AG04449 (cell line): Measurements from ENCODE around the gene PADI2.

Experiments used
- CTCF ChIA-PET: fragments of 350-600 bp; formaldehyde crosslinking; extraction: SDS; loops from one replicate; lab custom pipeline; 2021; ENCODE audit warnings: antibody characterized with exemption; lab: Yijun Ruan, JAX
- POLR2A ChIA-PET: fragments of 400-600, 350-600 bp; formaldehyde crosslinking; extraction: SDS; loops from one replicate; lab custom pipeline; 2020; ENCODE audit warnings: antibody characterized with exemption, inconsistent platforms; lab: Yijun Ruan, JAX
- DNase-seq: peaks from one replicate; pipeline ENCODE4 v3.0.0-alpha.2; 2010; ENCODE audit warnings: low read depth, low spot score
- H3K4me3 ChIP-seq: 2 replicates; pipeline ENCODE4 v1.5.1; 2011; ENCODE audit warnings: low read depth, mild to moderate bottlenecking, control low read depth, low read length
- CTCF ChIP-seq: IDR thresholded peaks from one replicate; pipeline ENCODE4 v1.5.1; 2011; ENCODE audit warnings: mild to moderate bottlenecking, moderate library complexity, low read length, control low read depth, inconsistent platforms; ENCODE audit not compliant: insufficient read depth; ENCODE audit errors: missing control alignments

Gene PADI2

GRCh38 chr1:17143760-17144159 lies 24.5 kb upstream of the PADI2 start:
- H3K4me3 ChIP-seq, result no peak overlapping the region
- CTCF ChIA-PET, result no interaction called here
- no peak for TF ChIP-seq CTCF
- POLR2A ChIA-PET, result no interaction called here
- no peak for DNase-seq

GRCh38 chr1:17141441-17142197 lies 22.4 kb upstream of the PADI2 start:
- no peak for TF ChIP-seq CTCF
- ChIA-PET CTCF (no interaction called here), POLR2A (interaction anchor here (0.9 kb wide), 1 partner anchor 26 kb away, joined by 4 read pairs; no protein-coding TSS in a partner anchor)
- DNase-seq, result no peak
- H3K4me3 ChIP-seq, result no peak overlapping the region

- no peak overlapping the region for H3K4me3 ChIP-seq
- ChIA-PET CTCF (no interaction called here), POLR2A (no interaction called here)
- no peak for TF ChIP-seq CTCF
- DNase-seq, result no peak
Observed at GRCh38 chr1:17140279-17140678, 21.0 kb upstream of the PADI2 start.

- POLR2A ChIA-PET, result no interaction called here
Observed at GRCh38 chr1:17139637-17140036, 20.4 kb upstream of the PADI2 start.

GRCh38 chr1:17137441-17137840 lies 18.2 kb upstream of the PADI2 start:
- CTCF ChIA-PET, result interaction anchor here (1.0 to 2.6 kb wide), 5 partner anchors 8 to 199 kb away, joined by 3 to 9 read pairs (median 4); no protein-coding TSS in a partner anchor
- no peak for TF ChIP-seq CTCF
- POLR2A ChIA-PET, result no interaction called here
- no peak overlapping the region for H3K4me3 ChIP-seq
- DNase-seq, result no peak

More at GRCh38 chr1:17139637-17140036, 20.4 kb upstream of the PADI2 start:
- CTCF ChIA-PET, result no interaction called here
- H3K4me3 ChIP-seq, result no peak overlapping the region
- DNase-seq, result no peak
- TF ChIP-seq CTCF, result no peak

GRCh38 chr1:17136936-17137335 lies 17.7 kb upstream of the PADI2 start:
- DNase-seq, result no peak
- TF ChIP-seq CTCF, result no peak
- POLR2A ChIA-PET, result no interaction called here
- H3K4me3 ChIP-seq, result no peak overlapping the region
- CTCF ChIA-PET, result interaction anchor here (1.0 to 2.6 kb wide), 3 partner anchors 11 to 100 kb away, joined by 3 to 9 read pairs (median 4); no protein-coding TSS in a partner anchor
